GM12801 (cell line): ENCODE results near the gene TLR4.

Experiments used
- CTCF ChIP-seq: IDR thresholded peaks from one replicate; pipeline ENCODE4 v1.5.1; 2011; ENCODE audit warnings: control low read depth; ENCODE audit not compliant: insufficient read length; ENCODE audit errors: extremely low read depth

TLR4 gene

GRCh38 chr9:117733465-117733864, 29.3 kb downstream of the TLR4 start:
- TF ChIP-seq CTCF: no peak

- TF ChIP-seq CTCF: no peak
Measured at GRCh38 chr9:117734082-117734481, 29.9 kb downstream of the TLR4 start.

GRCh38 chr9:117734523-117735314, 30.5 kb downstream of the TLR4 start:
- TF ChIP-seq CTCF: no peak

- no peak for TF ChIP-seq CTCF
Measured at GRCh38 chr9:117737721-117738226, 33.6 kb downstream of the TLR4 start.

- no peak for TF ChIP-seq CTCF
Measured at GRCh38 chr9:117739206-117739605, 35.0 kb downstream of the TLR4 start.

- no peak for TF ChIP-seq CTCF
Measured at GRCh38 chr9:117739624-117740347, 35.6 kb downstream of the TLR4 start.

GRCh38 chr9:117742131-117742530, 37.9 kb downstream of the TLR4 start:
- TF ChIP-seq CTCF: no peak
